T-helper 1 cell treated with Interleukin-12 subunit alpha and Interleukin-12 subunit beta and Interleukin-4 antibody, amounts not matched to agents 30 μg/mL and 1 μg/mL, for 36 hours (primary cell): ENCODE data around the gene IL4R.
A peak's percentile ranks its signal among the peaks of the same experiment; 100 is the strongest.

Source experiments
- H3K27ac Mint-ChIP-seq: one replicate; pipeline ENCODE4 v1.8.0; 2021; ENCODE audit warnings: mild to moderate bottlenecking, mixed read lengths
- H3K27me3 Mint-ChIP-seq: one replicate; pipeline ENCODE4 v1.8.0; 2021; ENCODE audit warnings: low read depth, mixed read lengths
- H3K36me3 Mint-ChIP-seq: one replicate; pipeline ENCODE4 v1.8.0; 2021; ENCODE audit warnings: low read depth, mixed read lengths
- H3K4me1 Mint-ChIP-seq: one replicate; pipeline ENCODE4 v1.8.0; 2021; ENCODE audit warnings: low read depth, mixed read lengths
- H3K4me3 Mint-ChIP-seq: one replicate; pipeline ENCODE4 v1.8.0; 2021; ENCODE audit warnings: mild to moderate bottlenecking, moderate library complexity, mixed read lengths
- H3K9me3 Mint-ChIP-seq: one replicate; pipeline ENCODE4 v1.8.0; 2021; ENCODE audit warnings: mixed read lengths

The IL4R gene

DNA sequence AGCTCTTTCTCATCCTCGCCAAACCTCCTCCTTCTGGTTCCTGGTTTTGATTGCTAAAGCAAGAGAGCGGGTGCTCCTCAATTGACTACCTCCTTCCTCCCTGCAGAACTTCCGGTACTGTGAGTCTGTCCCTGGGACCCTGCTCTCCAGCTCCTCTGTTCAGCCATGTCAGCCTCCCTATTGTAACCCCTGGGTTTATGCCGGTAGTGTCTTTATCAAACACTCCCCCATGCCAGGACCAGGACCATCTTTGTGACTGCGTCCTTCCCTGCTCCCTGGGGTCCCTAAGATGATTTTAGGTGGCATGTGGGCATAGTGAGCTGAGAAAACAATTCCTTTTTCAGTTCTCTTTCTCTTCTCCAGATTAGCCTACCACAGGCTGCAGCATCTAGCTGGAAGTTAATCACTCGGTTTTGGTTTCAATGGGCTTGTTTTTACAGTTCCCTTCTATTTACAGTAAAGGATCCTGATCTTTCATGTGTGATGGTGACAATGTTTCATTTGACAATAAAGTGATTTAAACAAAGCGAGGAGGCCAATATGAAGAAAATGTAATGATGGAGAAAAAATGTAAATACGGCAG is 60.5 kb downstream of the IL4R start:
- H3K4me3 Mint-ChIP-seq: no peak overlapping the region
- H3K4me1 Mint-ChIP-seq: peaks cover 26% of the 10 kb centered on the region
- H3K36me3 Mint-ChIP-seq: peaks cover 17% of the 10 kb centered on the region
- H3K27me3 Mint-ChIP-seq: no peaks in the 10 kb centered on the region
- H3K9me3 Mint-ChIP-seq: peaks cover 13% of the 10 kb centered on the region
- H3K27ac Mint-ChIP-seq: no peak overlapping the region

DNA sequence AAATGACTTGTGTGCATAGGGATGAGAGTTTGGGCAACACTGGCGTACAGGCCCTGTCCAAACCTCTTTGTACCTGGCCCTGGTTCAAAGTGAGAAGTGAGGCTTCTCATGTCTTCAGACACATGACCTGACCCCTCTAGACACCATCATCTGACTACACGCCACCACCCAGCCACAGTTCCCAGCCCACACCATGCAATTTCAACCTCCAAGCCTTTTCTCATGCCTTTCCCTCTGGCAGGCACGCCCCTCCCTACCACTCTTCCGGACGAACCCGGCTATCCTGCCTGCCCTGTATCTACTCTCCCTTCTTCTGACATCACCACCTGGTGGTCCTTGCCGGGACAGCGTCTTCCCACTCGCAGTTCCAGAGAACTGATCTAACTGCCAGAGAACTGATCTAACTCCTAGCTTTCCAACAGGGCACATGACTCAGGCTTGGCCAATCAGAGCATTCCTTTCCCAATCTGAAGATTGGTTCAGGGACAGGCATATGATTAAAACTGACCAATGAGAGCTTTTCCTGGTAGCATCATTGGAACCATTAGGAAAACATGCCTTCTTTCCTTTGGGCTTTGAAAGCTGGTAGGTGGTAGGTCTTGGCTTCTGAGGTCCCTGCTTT is 61.1 kb downstream of the IL4R start:
- peaks cover 8% of the 10 kb centered on the region for H3K9me3 Mint-ChIP-seq
- no peaks in the 10 kb centered on the region for H3K27me3 Mint-ChIP-seq
- no peak overlapping the region for H3K4me3 Mint-ChIP-seq
- H3K36me3 Mint-ChIP-seq: peaks cover 12% of the 10 kb centered on the region
- peaks cover 30% of the 10 kb centered on the region for H3K4me1 Mint-ChIP-seq
- no peak overlapping the region for H3K27ac Mint-ChIP-seq

DNA sequence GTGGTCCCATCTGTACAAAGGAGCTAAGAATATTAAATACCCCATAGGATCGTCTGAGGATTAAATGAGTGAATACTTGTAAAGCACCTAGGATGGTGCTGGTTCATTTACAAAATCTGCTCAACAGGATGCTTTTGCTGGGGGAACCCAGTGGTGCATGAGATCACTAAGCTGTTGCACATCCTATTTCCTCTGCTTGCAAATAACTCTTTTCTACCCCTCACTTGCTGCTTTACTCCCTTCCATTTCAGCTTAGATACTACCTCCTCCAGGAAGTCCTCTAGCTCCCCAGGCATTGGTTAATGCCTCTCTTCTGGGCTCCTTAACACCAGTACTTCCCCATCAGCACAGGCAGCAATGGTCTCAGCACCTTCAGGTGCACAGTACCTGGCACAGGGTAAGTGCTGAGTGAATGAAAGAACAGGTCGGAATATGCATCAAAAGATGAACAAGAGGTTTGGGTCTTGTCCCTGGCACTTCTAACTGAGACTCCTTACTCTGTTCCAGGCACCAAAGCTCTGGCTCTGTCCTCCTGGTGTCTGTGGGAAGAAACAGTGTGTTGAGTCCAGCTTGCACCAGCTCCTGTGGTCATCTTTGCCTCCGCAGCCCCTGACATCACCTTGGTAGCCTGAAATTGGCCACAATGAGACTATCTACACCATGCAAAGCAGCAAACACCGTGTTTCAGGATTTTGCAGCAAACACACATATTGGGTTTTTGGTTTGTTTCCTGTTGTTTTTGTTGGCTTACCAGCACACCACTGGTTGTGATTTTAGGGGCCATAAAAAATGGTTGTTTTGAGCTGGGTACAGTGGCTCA is 64.1 kb downstream of the IL4R start:
- Mint-ChIP-seq H3K27ac (peak overlapping the region; percentile 98), H3K9me3 (peaks cover 4% of the 10 kb centered on the region), H3K4me3 (peak overlapping the region; percentile 72), H3K4me1 (peaks cover 50% of the 10 kb centered on the region), H3K27me3 (no peaks in the 10 kb centered on the region), H3K36me3 (peaks cover 9% of the 10 kb centered on the region)

DNA sequence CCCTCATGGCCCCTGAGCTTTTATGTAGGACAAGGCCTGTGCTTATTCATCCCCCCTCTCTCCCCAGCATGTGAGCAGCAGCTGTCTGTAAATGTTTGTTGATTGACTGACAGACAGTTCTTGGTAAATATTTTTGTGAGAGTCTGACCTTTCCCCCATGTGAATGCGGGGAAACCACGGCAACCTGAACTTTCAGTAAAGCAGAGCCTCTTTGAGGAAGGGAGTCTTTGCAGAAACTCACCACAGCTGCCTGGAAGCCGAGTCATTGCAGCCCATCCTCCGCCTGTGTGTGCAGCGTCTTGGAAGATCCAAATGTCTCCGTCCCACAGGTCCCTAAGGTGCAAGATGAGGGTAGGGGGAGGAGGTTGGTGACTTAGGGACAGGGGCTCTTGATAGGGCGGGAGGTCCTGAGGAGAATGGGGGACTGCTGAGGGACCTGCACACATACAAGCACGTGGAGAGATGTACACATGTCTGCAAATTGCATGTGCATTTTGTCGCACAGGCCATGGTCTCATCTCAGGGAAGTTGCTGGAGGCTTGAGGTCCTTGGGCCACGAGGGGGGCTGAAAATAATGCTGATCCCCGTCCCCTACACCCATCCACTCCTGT is 65.2 kb downstream of the IL4R start:
- H3K4me1 Mint-ChIP-seq: peaks cover 50% of the 10 kb centered on the region
- no peaks in the 10 kb centered on the region for H3K27me3 Mint-ChIP-seq
- peaks cover 5% of the 10 kb centered on the region for H3K9me3 Mint-ChIP-seq
- H3K4me3 Mint-ChIP-seq: peak overlapping the region; percentile 78
- H3K27ac Mint-ChIP-seq: peak overlapping the region; percentile 98
- H3K36me3 Mint-ChIP-seq: peaks cover 9% of the 10 kb centered on the region

DNA sequence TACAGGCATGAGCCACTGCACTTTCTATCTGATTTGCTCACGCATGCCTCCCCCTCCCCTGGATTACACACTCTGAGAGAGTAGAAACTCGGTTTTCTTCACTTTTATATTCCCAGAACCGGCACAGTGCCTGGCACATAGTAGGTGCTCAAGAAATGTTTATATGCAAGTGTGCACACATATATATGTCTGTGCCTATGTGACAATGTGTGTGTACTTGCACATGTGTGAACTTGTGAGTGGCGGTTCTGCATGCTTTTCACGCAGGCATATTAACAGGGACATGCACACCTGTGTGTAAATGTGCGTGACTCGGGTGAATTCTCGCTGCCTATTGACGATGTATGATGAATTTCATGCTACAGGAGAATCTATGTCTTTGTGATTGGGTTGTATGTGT is 66.1 kb downstream of the IL4R start:
- H3K9me3 Mint-ChIP-seq: peaks cover 15% of the 10 kb centered on the region
- H3K4me3 Mint-ChIP-seq: no peak overlapping the region

DNA sequence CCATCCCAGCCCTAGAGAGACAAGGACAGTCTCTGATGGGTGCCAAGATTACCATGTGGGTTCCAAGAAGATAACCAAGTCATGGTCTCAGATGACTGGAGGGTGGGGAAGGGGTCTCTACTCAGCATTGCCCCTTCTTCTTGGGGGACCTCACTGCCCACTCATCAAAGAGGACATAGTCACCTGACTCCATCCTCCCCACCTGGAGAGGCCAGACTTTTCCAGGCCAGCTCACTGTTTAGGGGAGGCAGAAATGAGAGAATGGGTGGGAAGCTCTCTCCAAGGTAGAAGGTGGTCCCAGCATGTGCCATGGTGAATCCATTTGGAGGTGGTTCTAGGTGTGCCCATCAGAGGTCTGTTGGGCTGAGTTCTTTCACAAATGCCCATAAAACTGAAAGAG is 67.5 kb downstream of the IL4R start:
- Mint-ChIP-seq H3K27ac (no peak overlapping the region), H3K9me3 (peaks cover 17% of the 10 kb centered on the region), H3K27me3 (no peaks in the 10 kb centered on the region), H3K4me1 (peaks cover 50% of the 10 kb centered on the region), H3K36me3 (peaks cover 17% of the 10 kb centered on the region), H3K4me3 (no peak overlapping the region)

More for the DNA sequence above, 66.1 kb downstream of the IL4R start:
- Mint-ChIP-seq H3K27ac (peak overlapping the region; percentile 13), H3K4me1 (peaks cover 50% of the 10 kb centered on the region), H3K36me3 (peaks cover 15% of the 10 kb centered on the region), H3K27me3 (no peaks in the 10 kb centered on the region)

DNA sequence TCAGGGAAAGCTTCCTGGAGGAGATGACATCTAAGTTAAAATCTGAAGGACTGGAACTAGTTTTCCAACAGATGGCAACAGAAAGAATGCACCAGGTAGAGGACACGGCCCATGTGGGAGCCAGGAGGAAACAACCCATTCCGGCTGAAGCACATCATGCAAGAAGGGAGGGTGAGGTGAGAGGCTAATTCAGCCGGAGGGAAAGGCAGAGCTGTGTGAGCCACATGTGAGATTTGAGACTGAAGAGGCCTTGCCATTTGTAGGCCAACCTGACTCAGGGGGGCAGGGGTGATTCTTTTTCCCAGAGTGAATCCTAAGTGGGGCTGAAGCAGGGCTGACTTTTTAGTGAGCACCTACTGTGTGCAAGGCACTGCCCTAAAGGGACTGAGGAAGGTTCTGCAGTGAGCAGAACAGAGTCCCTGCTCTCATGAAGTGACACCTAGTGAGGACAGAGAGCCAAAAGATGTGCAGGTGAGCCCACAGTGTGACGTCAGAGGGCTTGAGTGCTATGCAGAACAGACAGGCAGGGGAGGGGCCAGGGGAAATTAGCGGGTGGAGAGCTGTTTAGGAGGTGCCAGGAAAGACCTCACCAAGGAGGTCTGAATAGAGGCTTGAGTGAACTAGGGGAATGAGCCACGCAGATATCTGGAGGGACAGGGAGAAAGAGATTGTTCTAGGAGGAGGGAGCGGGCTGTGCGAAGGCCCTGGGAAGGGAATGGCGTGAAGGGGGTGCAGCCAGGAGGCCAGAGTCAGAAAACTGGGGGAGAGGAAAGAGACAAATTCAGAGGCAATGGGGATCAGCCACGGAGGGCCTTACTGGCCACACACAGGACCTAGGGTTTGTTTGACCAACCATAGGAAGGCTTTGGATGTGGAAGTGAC is 68.4 kb downstream of the IL4R start:
- Mint-ChIP-seq H3K36me3 (peaks cover 22% of the 10 kb centered on the region), H3K4me3 (no peak overlapping the region), H3K9me3 (peaks cover 27% of the 10 kb centered on the region), H3K4me1 (peaks cover 51% of the 10 kb centered on the region), H3K27me3 (no peaks in the 10 kb centered on the region), H3K27ac (peak overlapping the region; percentile 37)

DNA sequence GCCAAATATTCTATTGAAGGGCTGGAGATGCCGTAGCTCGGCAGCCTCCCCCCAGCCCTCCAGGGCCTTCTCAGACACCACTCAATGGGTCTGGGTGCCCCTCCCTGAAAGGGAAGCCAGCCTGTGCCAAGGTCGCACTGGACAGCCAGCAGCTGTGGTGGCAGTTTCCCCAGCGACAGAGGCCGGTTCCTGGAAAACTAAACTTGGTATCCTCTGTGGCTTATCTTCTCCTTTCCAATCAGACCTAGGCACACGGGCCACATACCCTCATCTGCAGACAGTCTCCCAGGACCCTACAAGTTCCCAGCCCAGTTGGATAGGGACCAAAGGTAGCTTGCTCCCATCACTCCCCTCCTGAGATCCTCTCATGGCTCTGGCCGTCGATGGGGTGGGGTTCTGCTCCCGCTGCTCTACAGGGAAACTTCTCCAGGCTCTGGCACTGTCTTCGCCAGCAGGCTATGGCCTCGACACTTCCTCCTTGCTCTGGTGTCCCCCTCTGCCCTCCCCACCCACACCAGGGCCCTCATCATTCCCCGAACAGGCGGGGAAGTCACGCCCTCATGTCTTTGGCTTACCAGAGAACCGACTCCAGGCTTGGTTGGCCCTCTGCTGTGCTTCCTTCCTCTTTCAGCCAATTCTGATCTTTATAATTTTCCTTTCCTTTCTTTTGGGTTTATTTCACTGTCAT is 69.9 kb downstream of the IL4R start:
- peaks cover 27% of the 10 kb centered on the region for H3K36me3 Mint-ChIP-seq
- H3K27ac Mint-ChIP-seq: no peak overlapping the region
- no peaks in the 10 kb centered on the region for H3K27me3 Mint-ChIP-seq
- H3K4me3 Mint-ChIP-seq: no peak overlapping the region
- H3K4me1 Mint-ChIP-seq: peaks cover 46% of the 10 kb centered on the region
- peaks cover 27% of the 10 kb centered on the region for H3K9me3 Mint-ChIP-seq

DNA sequence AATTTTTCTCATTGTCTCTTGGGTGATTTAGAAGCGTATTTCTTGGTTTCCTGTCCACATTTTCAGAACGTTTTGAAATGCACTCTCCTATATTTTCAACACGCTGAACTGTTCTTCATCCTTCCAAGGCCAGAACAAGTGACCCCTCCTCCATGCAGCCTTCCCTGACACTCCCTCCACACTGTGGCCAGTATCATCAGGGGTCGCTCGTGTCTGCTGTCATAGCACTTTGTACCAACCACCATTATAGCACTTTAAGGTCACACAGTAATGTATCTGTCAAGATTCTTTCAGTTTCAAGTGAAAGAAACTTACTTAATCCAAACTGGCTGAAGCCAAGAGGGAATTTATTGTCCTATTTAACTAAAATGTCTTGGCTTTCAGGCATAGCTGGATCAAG is 70.7 kb downstream of the IL4R start:
- no peak overlapping the region for H3K4me3 Mint-ChIP-seq
- peaks cover 33% of the 10 kb centered on the region for H3K9me3 Mint-ChIP-seq
- H3K27ac Mint-ChIP-seq: no peak overlapping the region
- H3K4me1 Mint-ChIP-seq: peaks cover 42% of the 10 kb centered on the region
- peaks cover 29% of the 10 kb centered on the region for H3K36me3 Mint-ChIP-seq
- H3K27me3 Mint-ChIP-seq: no peaks in the 10 kb centered on the region

DNA sequence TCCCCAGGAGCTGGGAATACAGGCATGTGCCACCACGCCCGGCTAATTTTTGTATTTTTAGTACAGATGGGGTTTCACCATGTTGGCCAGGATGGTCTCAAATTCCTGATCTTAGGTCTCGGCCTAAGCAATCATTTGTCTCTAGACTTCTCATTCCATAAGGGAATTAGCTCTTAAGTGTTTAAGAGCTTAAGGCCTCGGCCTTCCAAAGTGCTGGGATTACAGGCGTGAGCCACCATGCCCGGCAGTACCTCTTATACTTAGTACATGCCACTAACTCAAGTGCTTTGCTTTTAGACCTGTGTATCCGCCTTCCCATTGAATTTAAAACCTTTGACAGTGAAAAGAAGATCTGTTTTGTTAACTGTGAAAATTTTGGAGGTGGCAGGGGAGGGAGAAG is 71.6 kb downstream of the IL4R start:
- Mint-ChIP-seq H3K36me3 (peaks cover 31% of the 10 kb centered on the region), H3K27me3 (no peaks in the 10 kb centered on the region), H3K9me3 (peaks cover 36% of the 10 kb centered on the region), H3K27ac (no peak overlapping the region), H3K4me3 (no peak overlapping the region), H3K4me1 (peaks cover 36% of the 10 kb centered on the region)

DNA sequence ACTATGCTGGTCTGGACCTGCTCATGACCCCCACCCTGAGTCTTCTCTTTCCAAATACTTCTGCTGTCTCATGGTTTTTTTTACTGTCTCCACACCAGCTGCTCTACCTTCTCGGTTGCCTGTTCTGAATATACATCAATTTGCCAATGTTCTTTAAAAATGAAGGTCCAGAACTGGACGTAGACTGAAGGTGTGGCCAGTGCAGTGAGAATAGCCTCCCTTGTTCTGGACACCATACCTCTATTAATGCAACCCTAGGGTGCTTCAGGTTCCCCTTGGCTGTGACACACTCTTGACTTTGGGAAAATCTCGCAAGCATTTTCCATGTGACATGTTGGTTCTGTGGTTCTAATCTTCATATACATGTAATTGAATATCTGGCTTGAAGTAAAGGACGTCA is 72.9 kb downstream of the IL4R start:
- H3K4me3 Mint-ChIP-seq: no peak overlapping the region

DNA sequence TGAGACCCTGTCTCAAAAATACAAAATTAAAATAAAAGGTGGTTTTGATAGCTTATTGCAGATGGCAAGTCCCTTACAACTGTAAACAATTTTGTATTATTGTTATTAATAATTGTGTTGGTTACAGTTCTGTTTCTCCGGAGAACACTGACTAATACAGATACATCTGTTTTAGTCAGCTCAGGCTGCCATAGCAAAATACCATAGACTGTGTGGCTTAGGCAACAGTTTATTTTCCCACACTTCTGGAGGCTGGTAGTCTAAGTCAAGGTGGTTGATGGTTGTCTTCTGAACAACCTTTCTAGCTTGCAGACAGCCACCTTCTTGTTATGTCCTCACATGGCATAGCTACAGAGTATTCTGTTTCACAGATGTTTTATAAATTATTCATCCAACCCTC is 74.0 kb downstream of the IL4R start:
- no peaks in the 10 kb centered on the region for H3K27me3 Mint-ChIP-seq
- H3K36me3 Mint-ChIP-seq: peaks cover 39% of the 10 kb centered on the region
- H3K9me3 Mint-ChIP-seq: peaks cover 47% of the 10 kb centered on the region
- no peak overlapping the region for H3K4me3 Mint-ChIP-seq
- peaks cover 16% of the 10 kb centered on the region for H3K4me1 Mint-ChIP-seq
- H3K27ac Mint-ChIP-seq: peak overlapping the region; percentile 64

More for the DNA sequence above, 72.9 kb downstream of the IL4R start:
- no peaks in the 10 kb centered on the region for H3K27me3 Mint-ChIP-seq
- H3K36me3 Mint-ChIP-seq: peaks cover 36% of the 10 kb centered on the region
- H3K9me3 Mint-ChIP-seq: peaks cover 41% of the 10 kb centered on the region
- H3K4me1 Mint-ChIP-seq: peaks cover 27% of the 10 kb centered on the region
- H3K27ac Mint-ChIP-seq: peak overlapping the region; percentile 8

DNA sequence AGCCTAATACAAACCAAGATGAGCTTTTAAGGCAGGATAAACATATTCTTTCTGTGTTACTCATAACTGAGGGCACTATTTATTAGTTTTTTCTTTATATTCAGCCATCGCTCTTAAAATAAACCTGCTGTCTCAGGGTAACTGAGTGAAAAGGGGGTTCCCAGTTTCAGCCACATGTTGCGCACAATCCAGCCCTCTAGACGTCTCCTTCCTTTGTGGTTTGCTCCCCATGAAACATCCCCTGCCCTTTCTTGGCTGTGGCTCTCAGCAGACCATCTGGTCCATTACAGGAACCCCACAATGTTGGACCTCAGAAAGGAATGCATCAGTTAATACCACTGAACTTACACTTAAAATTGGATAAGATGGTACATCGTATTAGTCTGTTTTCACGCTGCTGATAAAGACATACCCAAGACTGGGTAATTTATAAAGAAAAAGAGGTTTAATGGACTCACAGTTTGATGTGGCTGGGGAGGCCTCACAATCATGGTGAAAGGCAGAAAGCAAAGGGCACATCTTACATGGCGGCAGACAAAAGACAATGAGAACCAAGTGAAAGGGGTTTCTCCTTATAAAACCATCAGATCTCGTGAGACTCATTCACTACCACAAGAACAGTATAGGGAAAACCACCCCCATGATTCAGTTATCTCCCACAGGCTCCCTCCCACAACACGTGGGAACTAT is 75.6 kb downstream of the IL4R start:
- Mint-ChIP-seq H3K27me3 (no peaks in the 10 kb centered on the region), H3K4me3 (no peak overlapping the region), H3K9me3 (peaks cover 57% of the 10 kb centered on the region), H3K27ac (no peak overlapping the region), H3K36me3 (peaks cover 41% of the 10 kb centered on the region), H3K4me1 (peaks cover 25% of the 10 kb centered on the region)
